Measurements from ENCODE around the gene SCAP.

SCAP gene

DNA sequence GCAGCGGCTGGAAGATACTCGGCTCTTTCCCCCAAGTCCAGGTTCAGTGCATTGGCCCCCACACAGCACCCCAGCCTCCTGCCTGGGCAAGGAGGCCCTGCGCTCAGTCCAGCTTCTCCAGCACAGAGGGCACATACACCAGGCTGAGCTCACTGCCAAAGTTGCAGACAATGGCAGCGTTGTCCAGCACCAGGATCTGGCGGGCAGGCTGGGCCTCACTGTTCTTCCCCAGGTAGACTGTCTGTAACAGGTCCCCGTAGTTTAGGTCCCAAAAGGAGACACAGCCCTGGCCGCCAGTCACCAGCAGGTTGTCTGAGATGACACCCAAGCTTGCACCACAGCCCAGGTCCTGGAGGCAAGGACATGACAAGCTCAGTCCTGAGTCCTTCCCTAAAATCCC lies 62.0 kb downstream of the SCAP start:
- no peak for DNase-seq (ENCODE audit: low read depth)

GRCh38 chr3:47412842-47413520 lies 62.8 kb downstream of the SCAP start:
- no peak for DNase-seq (ENCODE audit: low read depth)

DNA sequence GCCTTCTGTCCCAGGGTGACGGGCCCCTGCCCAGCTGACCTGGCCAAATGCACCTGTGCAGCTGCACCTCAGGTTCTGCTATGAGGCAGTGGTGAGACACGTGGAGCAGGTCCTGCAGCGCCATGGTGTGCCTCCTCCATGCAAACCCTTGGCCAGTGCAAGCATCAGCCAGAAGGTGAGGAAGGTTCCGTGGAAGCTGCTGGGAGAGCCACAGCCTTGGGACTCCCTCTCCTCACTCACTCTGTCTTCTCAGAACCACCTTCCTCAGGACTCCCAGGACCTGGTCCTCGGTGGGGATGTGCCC lies 63.3 kb downstream of the SCAP start:
- no peak for DNase-seq (ENCODE audit: low read depth)

- no peak for DNase-seq (ENCODE audit: low read depth)
Observed at GRCh38 chr3:47411696-47412452, 63.9 kb downstream of the SCAP start.

- no peak for DNase-seq (ENCODE audit: low read depth)
Observed at GRCh38 chr3:47410801-47411646, 64.7 kb downstream of the SCAP start.

- DNase-seq (ENCODE audit: low read depth): no peak
Observed at GRCh38 chr3:47410417-47410720, 65.4 kb downstream of the SCAP start.

DNA sequence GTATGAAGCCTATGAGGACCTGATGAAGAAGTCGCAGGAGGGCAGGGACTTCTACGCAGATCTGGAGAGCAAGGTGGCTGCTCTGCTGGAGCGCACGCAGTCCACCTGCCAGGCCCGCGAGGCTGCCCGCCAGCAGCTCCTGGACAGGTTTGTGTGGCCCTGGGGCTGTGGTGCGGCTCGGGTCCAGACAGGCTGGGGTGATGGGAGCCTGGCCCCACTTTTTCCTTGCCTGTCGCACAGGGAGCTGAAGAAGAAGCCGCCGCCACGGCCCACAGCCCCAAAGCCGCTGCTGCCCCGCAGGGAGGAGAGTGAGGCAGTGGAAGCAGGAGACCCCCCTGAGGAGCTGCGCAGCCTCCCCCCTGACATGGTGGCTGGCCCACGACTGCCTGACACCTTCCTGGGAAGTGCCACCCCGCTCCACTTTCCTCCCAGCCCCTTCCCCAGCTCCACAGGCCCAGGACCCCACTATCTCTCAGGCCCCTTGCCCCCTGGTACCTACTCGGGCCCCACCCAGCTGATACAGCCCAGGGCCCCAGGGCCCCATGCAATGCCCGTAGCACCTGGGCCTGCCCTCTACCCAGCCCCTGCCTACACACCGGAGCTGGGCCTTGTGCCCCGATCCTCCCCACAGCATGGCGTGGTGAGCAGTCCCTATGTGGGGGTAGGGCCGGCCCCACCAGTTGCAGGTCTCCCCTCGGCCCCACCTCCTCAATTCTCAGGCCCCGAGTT lies 65.9 kb downstream of the SCAP start:
- no peak for DNase-seq (ENCODE audit: low read depth)

DNA sequence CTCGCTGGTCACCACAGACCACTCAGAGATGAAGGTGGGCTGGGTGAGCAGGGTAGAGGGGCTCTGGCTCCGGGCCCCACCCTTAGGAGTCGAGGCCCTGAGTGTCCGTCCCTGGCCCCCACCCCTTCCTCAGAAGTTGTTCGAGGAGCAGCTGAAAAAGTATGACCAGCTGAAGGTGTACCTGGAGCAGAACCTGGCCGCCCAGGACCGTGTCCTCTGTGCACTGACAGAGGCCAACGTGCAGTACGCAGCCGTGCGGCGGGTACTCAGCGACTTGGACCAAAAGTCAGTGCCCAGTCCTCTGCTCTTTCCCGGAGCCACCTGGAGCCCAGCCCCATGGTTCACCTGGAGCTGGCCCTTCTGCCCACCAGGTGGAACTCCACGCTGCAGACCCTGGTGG lies 66.5 kb downstream of the SCAP start:
- no peak for DNase-seq (ENCODE audit: low read depth)

GRCh38 chr3:47408839-47409229 lies 66.9 kb downstream of the SCAP start:
- DNase-seq (ENCODE audit: low read depth): no peak

DNA sequence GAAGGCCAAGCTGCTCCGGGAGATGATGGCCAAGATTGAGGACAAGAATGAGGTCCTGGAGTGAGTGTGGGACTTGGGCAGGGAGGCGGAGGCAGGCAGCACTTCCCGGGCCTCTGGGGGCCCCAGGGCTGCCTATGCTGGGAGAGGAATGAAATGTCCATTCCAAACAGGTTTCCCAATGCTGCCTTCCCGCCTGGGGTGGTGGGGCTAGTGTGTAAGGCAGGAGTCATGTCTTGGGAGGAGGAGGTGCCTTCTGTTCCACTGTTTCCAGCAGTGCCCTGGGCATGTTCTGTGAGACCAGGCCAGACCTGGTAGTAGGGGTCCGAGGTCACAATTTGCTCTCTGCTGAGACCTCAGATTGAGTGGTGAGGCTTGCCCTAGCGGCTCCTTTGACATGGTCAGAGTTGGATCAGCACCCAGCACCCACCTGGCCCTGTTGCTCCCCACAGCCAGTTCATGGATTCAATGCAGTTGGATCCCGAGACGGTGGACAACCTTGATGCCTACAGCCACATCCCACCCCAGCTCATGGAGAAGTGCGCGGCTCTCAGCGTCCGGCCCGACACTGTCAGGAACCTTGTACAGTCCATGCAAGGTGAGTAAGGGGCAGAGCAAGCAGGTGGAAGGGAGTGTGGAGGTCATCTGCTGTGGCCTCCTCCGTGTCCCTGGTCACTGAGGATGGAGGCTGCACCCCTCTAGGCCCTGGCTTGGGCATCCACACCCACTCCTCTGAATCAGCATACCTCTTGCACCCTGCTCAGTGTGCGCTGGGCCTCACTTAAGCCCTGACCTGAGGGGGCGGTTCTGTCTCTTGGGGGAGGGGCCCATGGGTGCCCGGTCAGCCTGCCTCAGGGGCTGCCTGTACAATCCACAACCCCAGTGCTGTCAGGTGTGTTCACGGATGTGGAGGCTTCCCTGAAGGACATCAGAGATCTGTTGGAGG lies 67.6 kb downstream of the SCAP start:
- no peak for DNase-seq (ENCODE audit: low read depth)

GRCh38 chr3:47407237-47407636 lies 68.5 kb downstream of the SCAP start:
- no peak for DNase-seq (ENCODE audit: low read depth)

DNA sequence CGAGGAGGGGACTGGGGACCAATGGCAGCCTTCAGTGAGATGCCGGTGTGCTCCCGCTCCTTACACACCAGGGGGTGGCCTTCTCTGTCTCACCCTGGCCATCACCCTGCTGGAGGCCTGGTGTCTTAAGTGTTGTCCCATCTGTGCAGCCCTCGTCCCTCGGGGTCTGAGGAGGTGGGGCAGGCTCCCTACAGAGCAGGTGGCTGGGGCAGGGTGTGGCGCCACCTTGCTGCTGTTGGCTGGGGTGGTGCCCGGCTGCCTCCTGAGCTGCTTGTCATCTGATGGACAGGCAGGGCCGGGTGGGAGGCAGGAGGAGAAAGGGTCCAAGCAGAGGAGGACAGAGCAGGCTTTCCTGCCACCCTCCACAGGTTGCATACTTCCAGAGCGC lies 69.0 kb downstream of the SCAP start:
- DNase-seq (ENCODE audit: low read depth): no peak

DNA sequence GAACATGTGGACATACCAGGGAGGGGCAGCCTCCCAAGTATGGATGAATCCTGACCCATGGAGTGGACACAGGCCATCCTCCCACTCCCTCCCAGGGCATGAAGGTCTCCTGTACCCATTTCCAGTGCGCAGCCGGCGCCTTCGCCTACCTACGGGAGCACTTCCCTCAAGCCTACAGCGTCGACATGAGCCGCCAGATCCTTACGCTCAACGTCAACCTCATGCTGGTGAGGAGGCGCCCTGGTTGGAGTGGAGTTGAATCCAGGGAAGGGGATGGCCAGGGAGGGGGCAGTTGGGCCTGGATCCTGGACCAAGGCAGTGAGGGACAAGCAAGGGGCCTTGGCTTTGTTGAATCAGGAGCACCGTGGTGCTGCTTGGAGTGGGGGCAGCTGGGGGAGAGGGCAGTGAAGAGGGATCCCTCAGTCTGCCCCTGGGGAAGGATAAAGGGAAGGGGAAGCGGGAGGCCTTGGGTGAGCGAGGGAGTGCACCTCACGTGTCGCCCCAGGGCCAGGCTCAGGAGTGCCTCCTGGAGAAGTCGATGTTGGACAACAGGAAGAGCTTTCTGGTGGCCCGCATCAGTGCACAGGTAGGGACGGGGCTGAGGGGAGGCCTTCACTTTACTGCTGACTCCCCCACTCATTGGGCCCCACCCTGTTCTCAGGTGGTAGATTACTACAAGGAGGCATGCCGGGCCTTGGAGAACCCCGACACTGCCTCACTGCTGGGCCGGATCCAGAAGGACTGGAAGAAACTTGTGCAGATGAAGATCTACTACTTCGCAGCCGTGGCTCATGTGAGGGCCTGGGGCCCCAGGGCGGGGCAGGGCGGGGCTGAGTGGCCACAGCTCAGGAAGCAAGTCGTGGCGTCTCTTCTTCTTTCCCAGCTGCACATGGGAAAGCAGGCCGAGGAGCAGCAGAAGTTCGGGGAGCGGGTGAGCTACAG lies 69.7 kb downstream of the SCAP start:
- no peak for DNase-seq (ENCODE audit: low read depth)

GRCh38 chr3:47404955-47405790 lies 70.6 kb downstream of the SCAP start:
- DNase-seq (ENCODE audit: low read depth): no peak

- no peak for DNase-seq (ENCODE audit: low read depth)
Observed at GRCh38 chr3:47404431-47404876, 71.3 kb downstream of the SCAP start.

GRCh38 chr3:47399531-47400270 lies 76.0 kb downstream of the SCAP start:
- DNase-seq (ENCODE audit: low read depth): no peak

DNA sequence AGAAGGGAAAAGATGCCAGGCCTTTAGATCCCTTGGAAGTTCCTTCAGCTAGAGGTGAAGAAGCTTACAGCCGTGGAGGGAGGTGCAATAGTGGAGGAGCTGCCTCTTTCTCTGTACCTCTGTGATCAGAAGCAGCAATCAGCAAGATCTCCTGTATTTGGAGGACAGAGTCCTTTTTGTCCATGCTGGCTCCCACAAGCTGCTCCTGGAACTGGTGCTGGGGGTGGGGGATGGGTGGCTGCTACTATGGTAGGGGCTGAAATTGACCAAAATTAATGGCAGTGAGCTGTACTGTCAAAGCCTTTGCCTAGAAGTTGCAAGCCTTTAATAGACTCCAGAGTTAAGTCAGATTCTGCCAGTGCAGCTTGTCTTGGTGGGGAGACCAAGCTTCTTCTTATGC lies 76.7 kb downstream of the SCAP start:
- no peak for DNase-seq (ENCODE audit: low read depth)

DNA sequence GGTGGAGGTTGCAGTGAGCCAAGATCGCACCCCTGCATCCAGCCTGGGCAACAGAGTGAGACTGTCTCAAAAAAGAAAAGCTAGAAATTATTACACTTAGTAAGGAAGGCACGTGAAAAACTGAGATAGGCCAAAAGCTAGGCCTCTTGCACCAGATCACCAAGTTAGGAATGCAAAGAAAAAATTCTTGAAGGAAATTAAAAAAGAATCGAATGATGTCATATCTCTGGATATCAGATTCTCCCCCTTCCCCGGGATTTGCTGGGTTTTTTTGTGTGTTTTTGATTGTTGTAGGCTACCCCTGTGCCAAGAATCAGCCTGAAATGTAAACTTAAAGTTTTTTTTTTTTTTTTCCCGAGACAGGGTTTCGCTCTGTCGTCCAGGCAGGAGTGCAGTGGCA lies 77.5 kb downstream of the SCAP start:
- DNase-seq (ENCODE audit: low read depth): no peak

- DNase-seq (ENCODE audit: low read depth): no peak
Observed at GRCh38 chr3:47394881-47395280, 80.9 kb downstream of the SCAP start.

Data from stimulated activated CD8-positive, alpha-beta memory T cell treated with anti-CD3 and anti-CD28 coated beads, Interleukin-15, amount 100 ng/mL, for 1 hour (primary cell).